NCI-H2081 (cell line): ENCODE results near the gene HTRA2.

Experiments
- DNase-seq, 2 experiments: peaks; one replicate each; lab custom pipeline; 2025; lab: John Stamatoyannopoulos, UW

The HTRA2 gene

GRCh38 chr2:74542978-74543377 is 13.2 kb downstream of the HTRA2 start:
- DNase-seq = no peak

GRCh38 chr2:74544634-74545033 is 14.9 kb downstream of the HTRA2 start:
- no peak for DNase-seq

GRCh38 chr2:74546004-74546403 is 16.3 kb downstream of the HTRA2 start:
- DNase-seq = no peak

GRCh38 chr2:74548285-74548899 is 18.7 kb downstream of the HTRA2 start:
- DNase-seq = no peak

GRCh38 chr2:74548900-74549826 is 19.4 kb downstream of the HTRA2 start:
- DNase-seq = peak; percentile 47 to 74

DNA sequence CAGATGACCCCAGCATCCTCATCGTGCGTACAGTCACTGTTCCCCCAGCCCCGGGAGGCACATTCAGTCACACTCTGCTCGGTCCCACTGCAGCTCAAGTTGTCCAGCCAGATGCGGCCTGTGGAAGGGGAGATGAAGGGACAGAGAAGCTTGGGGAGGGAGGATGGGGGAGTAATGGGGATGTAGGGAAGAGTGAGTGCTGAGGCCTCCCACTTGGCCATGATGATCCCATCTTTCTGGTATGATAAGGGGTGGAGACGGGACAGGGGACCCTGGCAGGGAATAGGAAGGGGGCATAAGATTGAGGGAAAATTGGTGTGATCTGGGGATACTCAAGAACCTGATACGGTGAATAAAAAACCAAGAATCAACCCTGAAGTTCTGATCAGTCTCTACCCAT is 20.5 kb downstream of the HTRA2 start:
- no peak for DNase-seq

- no peak for DNase-seq
Measured at GRCh38 chr2:74551530-74551929, 21.8 kb downstream of the HTRA2 start.

- DNase-seq = no peak
Measured at GRCh38 chr2:74551942-74552913, 22.5 kb downstream of the HTRA2 start.

DNA sequence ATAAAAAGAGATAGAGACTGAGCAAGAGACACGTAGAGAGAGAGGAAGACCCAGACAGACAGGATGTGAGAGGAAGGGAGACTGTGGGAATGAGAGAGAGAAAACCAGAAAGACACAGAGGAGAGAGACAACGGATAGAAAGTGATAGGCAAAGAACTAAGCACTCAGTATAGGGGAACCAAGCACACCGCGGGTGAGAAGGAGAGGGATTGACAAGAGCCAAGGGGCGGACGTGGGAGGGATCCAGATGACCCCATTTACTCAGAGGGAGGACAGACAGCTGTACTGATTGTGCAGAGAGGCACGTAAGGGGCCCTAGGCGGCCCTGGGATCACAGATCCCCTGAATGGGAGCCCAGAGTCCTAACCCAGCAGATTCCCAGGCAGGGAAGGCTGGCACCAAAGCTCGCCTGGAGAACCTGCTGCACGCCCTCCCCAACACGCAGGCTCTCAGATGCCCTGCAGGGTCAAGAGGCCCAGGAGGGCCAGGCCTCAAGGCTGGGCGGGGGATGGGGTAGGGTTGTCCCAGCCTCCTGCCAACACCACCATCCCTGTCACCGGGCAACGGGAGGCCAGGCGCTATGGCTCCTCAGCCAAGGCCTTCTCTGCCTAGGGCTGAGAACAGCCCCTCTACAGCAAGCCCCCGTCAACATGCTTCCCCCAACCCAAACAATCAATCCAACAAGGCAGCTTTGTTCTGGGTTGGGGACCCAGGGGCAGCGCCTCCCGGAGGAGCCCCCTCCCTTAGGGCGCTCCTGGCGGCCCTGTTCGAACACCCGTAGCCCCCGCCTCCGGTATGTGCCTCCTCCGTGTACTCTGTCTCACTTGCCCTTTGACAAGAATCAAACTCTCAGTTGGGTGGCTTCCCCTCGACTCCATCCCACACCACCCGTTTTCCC is 23.4 kb downstream of the HTRA2 start:
- DNase-seq = no peak

DNA sequence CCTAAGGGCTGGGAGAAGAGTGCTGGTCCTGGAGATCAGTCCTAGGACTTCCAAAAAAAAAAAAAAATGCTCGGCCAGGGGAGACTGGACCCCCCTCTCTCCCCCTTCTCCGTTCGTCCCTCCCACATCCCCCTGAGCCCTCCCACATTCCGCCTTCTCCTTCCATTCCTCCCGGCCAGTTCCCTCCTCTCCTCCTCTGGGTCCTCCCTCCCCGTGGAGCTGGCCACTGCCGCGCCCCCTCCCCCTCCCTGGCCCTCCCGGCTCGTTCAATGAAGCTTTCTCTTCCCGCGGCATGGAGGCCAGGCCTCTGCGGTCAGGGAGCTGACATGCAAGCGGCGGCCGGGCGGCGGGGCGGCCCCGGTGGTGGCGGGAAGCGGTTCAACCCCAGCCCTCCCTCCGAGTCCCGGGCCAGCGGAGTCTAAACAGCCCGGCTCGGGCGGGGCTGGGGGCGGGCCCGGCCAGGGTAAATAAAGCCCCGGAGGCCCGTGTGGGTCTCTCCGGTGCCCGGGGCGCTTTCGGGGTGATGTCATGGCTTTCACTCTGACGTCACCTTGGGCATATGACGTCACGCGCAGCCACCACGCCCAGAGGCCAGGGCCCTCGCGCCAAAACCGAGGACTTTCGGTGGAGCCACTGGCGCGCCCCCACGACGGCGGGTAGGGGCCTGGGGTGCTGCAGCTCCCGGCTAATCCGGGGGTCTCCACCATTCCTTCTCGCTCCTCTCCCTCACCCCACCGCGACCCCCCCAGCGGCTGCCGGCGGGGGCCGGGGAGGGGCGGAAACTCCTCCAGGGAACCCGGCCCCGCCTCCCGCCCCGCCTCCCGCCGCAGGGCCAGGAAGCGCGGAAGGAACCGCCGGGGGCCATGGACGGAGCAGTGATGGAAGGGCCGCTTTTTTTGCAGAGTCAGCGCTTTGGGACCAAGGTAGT is 24.4 kb downstream of the HTRA2 start, which contains the start of the genes DOK1 and LOXL3:
DOK1 (plus strand) TSS at position 829 of the 928 bp plus-strand sequence; CDS start at position 864, 35 bp downstream.
LOXL3 (minus strand) TSS at position 51 of the 928 bp plus-strand sequence. CDS start 1,308 bp downstream, outside the sequence.
- DNase-seq = peak; percentile 55 to 64

GRCh38 chr2:74554820-74555531 is 25.2 kb downstream of the HTRA2 start:
- peak in 1 of 2 experiments; percentile 37 for DNase-seq

DNA sequence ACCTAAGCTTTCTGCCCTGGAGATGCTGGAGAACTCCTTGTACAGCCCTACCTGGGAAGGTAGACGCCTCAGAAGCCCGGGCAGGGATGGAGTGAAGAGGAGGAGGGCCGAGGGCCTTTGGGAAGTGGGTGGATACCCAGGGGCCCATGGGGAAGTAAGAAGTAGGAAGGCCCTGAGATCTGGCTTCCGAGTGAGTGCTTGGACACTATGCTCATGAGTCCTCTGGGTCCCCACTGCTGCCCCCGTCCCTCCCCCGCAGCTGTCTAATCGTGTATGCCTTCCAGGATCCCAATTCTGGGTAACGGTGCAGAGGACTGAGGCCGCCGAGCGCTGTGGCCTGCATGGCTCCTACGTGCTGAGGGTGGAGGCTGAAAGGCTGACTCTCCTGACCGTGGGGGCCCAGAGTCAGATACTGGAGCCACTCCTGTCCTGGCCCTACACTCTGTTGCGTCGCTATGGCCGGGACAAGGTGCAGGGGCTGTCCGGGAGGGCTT is 25.9 kb downstream of the HTRA2 start:
- no peak for DNase-seq

DNA sequence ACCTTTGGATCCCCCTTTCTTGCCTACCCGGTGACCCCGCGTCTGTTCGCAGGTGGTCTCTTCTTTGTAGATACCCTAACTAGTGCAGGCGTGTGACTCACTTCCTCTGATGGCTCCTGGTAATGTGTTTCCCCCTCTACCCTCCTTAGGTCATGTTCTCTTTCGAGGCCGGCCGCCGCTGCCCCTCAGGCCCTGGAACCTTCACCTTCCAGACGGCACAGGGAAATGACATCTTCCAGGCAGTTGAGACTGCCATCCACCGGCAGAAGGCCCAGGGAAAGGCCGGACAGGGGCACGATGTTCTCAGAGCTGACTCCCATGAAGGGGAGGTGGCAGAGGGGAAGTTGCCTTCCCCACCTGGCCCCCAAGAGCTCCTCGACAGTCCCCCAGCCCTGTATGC is 26.4 kb downstream of the HTRA2 start:
- no peak for DNase-seq

DNA sequence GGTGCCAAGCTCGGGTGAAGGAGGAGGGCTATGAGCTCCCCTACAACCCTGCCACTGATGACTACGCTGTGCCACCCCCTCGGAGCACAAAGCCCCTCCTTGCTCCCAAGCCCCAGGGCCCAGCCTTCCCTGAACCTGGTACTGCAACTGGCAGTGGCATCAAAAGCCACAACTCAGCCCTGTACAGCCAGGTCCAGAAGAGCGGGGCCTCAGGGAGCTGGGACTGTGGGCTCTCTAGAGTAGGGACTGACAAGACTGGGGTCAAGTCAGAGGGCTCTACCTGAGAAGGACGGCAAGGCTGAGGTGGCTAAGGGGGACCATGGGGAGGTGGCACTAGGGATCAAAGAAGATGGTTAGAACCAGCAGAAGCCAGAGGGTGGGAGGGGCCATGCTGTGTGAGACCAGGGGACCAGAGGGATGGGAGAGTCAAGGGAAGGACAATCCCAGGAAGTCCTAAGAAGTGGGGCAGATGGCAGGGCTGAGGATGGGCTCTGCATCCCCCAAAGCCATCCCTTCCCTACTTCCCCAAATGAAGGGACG is 27.2 kb downstream of the HTRA2 start:
- no peak for DNase-seq

DNA sequence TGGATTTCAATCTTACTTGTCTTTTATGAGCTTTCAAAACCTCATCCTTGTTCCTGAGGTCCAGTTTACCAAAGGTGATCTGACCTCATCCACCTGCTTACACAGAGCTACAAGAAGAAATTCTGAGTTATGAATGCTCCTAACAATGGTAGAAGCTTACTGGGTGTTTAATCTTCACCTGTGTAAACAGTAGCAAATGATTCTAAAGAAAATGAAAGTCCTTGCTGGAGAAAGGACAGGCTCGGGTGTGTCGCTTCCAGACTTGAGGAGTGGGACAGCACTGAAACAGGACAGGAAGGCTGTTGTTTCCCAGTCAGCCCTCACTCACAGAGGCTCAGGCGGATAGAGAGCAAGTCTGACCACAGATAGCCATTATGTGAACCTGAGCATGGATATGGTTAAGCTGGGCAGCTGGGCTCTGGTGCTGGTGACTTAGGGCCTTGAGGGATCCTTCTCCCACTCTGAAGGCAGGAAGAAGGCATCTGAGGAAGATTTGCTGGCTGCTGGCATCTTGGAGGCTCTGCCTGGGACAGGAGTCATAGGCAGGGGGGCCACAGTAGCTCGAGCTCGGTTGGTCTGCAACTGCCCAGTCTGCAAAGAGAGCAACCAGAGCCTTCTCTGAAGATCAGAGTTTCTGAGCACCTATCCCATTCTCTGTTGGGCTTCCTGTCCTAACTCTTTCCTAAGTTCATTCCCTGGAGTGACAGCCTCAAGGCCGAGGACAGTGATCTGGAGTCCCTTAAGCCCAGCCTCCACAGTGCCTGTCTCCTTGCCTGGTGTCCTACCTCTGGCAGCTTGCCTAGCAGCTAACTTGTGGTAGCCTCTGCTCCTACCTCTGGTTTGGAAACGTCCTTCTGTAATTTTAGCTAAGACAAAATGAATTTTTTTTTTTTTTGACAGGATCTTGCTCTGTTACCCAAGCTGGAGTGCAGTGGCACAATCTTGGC is 28.8 kb downstream of the HTRA2 start:
- no peak for DNase-seq

- DNase-seq = no peak
Measured at GRCh38 chr2:74559912-74560311, 30.2 kb downstream of the HTRA2 start.

DNA sequence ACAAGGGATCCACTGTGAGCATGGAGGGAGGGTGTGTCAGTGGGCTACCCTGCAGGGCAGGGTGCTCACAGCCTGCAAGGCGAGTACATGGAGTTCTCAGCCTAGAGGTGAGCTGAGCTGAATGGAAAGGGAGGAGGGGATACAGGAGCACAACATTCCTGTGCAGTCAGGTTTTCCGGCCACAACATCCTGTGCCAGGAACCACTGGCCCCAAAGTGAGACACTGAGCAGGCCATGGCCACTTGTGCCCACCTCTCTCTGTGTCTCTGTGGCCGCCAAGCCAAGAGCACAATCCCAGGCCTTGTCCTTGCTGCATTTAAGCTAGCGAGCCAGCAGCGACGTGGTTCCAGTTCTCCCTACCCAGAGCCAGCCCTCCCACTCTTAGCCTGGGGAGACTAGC is 30.9 kb downstream of the HTRA2 start:
- no peak for DNase-seq
